ENCODE data around the gene SLC35E2B.

DNA sequence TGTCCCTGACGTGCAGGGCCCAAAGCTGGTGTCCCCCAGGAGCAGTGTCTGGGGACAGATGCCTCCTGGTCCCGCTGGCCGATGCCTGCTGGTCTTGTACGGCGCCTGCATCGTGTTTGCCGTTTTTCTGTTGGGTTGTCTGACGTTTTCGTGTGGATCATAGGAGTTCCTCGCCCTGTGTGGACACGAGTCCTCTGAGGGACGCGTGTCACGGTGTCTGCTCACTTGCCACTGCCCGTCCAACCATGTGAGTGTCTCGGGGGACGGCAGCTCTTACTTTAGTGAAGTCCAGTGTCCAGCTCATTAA lies 69.9 kb downstream of the SLC35E2B start:
- TF ChIP-seq CTCF (IDR thresholded peaks at IDR 0.05) (no peak), GTF2I (CRISPR knock-in tag; conservative IDR thresholded peaks at IDR 0.05) (no peak), CREM (CRISPR knock-in tag; IDR thresholded peaks at IDR 0.05) (no peak), JUN (CRISPR knock-in tag; IDR thresholded peaks at IDR 0.05) (no peak), ZNF263 (CRISPR knock-in tag; IDR thresholded peaks at IDR 0.05; ENCODE audit: low read depth) (no peak), TCF7 (CRISPR knock-in tag; IDR thresholded peaks at IDR 0.05; ENCODE audit: low read depth) (no peak)
